Endothelial cell of umbilical vein (primary cell): ENCODE results near the gene GNG8. TPM values are rescaled to one million over a fixed set of nuclear protein-coding genes. Genes with fewer than 3 reads are reported as not detected.

ENCODE experiments used
- BruUV-seq: library from RNA; stranded (reverse); fragments of 400-500 nt; replicated peaks from 2 replicates; lab custom pipeline; 2021; lab: Mats Ljungman, UMichigan
- CTCF ChIA-PET: fragments of 300-600, 350-600 bp; sonication (Branson Sonifier 250); formaldehyde crosslinking; loops from one replicate; lab custom pipeline; 2021; ENCODE audit warnings: antibody characterized with exemption, inconsistent platforms; lab: Charles Lee
- POLR2A ChIA-PET: fragments of 300-600, 350-600 bp; sonication (Branson Sonifier 250); formaldehyde crosslinking; loops from one replicate; lab custom pipeline; 2021; ENCODE audit warnings: antibody characterized with exemption, inconsistent platforms; lab: Charles Lee
- DNase-seq: peaks from one replicate; pipeline ENCODE4 v3.0.0-alpha.2; 2011; ENCODE audit warnings: low read depth, low spot score
- FAIRE-seq: peaks from 2 replicates; lab custom pipeline; 2011; peaks lifted over from hg19 to GRCh38; lab: Jason Lieb, UNC
- H2AFZ ChIP-seq: 2 replicates; pipeline ENCODE4 v1.6.0; 2012; ENCODE audit warnings: low read depth, low read length, control low read depth, inconsistent platforms
- H3K27ac ChIP-seq: 2 replicates; pipeline ENCODE4 v1.5.1; 2011; ENCODE audit warnings: low read depth, mild to moderate bottlenecking, control low read depth, low read length, moderate library complexity; ENCODE audit not compliant: insufficient read depth
- H3K27me3 ChIP-seq, 2 experiments: 2 replicates each; pipeline versions ENCODE4 v1.6.0 to v1.6.1; 2011; ENCODE audit warnings: low read length in 2 of 2, mixed read lengths in 1 of 2; ENCODE audit not compliant: control insufficient read depth in 2 of 2, insufficient read depth in 2 of 2
- H3K36me3 ChIP-seq, 2 experiments: 2 replicates in 1 of 2; 3 replicates in 1 of 2; pipeline ENCODE4 v1.5.1; 2011; ENCODE audit warnings: low read length in 2 of 2, mild to moderate bottlenecking in 1 of 2, moderate library complexity in 1 of 2; ENCODE audit not compliant: control insufficient read depth in 2 of 2, insufficient read depth in 2 of 2; ENCODE audit errors: extremely low read depth in 1 of 2
- H3K4me1 ChIP-seq: 3 replicates; pipeline ENCODE4 v1.5.1; 2011; ENCODE audit warnings: mild to moderate bottlenecking, low read length; ENCODE audit not compliant: control insufficient read depth, insufficient read depth; ENCODE audit errors: extremely low read depth
- H3K4me2 ChIP-seq: 2 replicates; pipeline ENCODE4 v1.6.1; 2011; ENCODE audit warnings: low read length, control low read depth, mixed read lengths; ENCODE audit not compliant: insufficient read depth
- H3K4me3 ChIP-seq, 3 experiments: fragments of 200-600 bp in 1 of 3; sonication (generic), shearing (Covaris generic) in 1 of 3; replicated peaks in 1 of 3; 2 replicates each; pipeline ENCODE4 v1.5.1; 2011 to 2016; ENCODE audit warnings: control low read depth in 3 of 3, low read length in 3 of 3, mild to moderate bottlenecking in 2 of 3, inconsistent platforms in 1 of 3, low read depth in 1 of 3, moderate library complexity in 1 of 3; ENCODE audit not compliant: insufficient read depth in 1 of 3
- H3K79me2 ChIP-seq: 2 replicates; pipeline ENCODE4 v1.6.0; 2012; ENCODE audit warnings: low read length, inconsistent platforms; ENCODE audit not compliant: control insufficient read depth, insufficient read depth
- H3K9ac ChIP-seq: replicated peaks from 2 replicates; pipeline ENCODE3; 2011; ENCODE audit warnings: low read length, control low read depth; ENCODE audit not compliant: insufficient read depth; ENCODE audit errors: extremely low read depth
- H3K9me1 ChIP-seq: replicated peaks from 3 replicates; pipeline ENCODE4 v1.6.0; 2011; ENCODE audit warnings: mild to moderate bottlenecking, low read length; ENCODE audit not compliant: control insufficient read depth, insufficient read depth; ENCODE audit errors: extremely low read depth
- H3K9me3 ChIP-seq: replicated peaks from 2 replicates; pipeline ENCODE4 v1.5.1; 2012; ENCODE audit warnings: low read length, inconsistent platforms; ENCODE audit not compliant: control insufficient read depth, insufficient read depth
- H4K20me1 ChIP-seq: replicated peaks from 2 replicates; pipeline ENCODE3; 2011; ENCODE audit warnings: mild to moderate bottlenecking, low read length; ENCODE audit not compliant: control insufficient read depth, insufficient read depth; ENCODE audit errors: extremely low read depth
- CTCF ChIP-seq, 2 donors: IDR thresholded peaks; 1 replicate in 1 of 2; 2 replicates in 1 of 2; pipeline ENCODE4 v1.5.1; 2011; ENCODE audit warnings: low read length in 2 of 2, mild to moderate bottlenecking in 2 of 2, moderate library complexity in 2 of 2, control low read depth in 1 of 2, inconsistent platforms in 1 of 2, low read depth in 1 of 2; ENCODE audit not compliant: insufficient read depth in 1 of 2; ENCODE audit errors: extremely low read depth in 1 of 2
- EZH2 ChIP-seq: IDR thresholded peaks from 2 replicates; pipeline ENCODE4 v1.6.1; 2012; ENCODE audit warnings: borderline replicate concordance, low read depth, mild to moderate bottlenecking, moderate library complexity, low read length, inconsistent platforms; ENCODE audit not compliant: severe bottlenecking
- FOS ChIP-seq: IDR thresholded peaks from 2 replicates; pipeline ENCODE4 v1.6.1; 2011; ENCODE audit warnings: mild to moderate bottlenecking, low read length, moderate library complexity, borderline replicate concordance; ENCODE audit not compliant: insufficient read depth
- GATA2 ChIP-seq: IDR thresholded peaks from 2 replicates; pipeline ENCODE4 v1.7.0; 2011; ENCODE audit warnings: low read depth, mild to moderate bottlenecking, moderate library complexity, mixed read lengths, low read length; ENCODE audit not compliant: insufficient read length, insufficient read depth
- JUN ChIP-seq: IDR thresholded peaks from 2 replicates; pipeline ENCODE4 v1.6.1; 2011; ENCODE audit warnings: borderline replicate concordance, low read depth; ENCODE audit not compliant: insufficient read length, insufficient read depth
- MAX ChIP-seq: IDR thresholded peaks from 2 replicates; pipeline ENCODE4 v1.6.1; 2011; ENCODE audit not compliant: insufficient read depth, insufficient read length
- MYC ChIP-seq: IDR thresholded peaks from one replicate; pipeline ENCODE4 v1.6.1; 2011; ENCODE audit warnings: mild to moderate bottlenecking, low read depth, low read length
- POLR2A ChIP-seq: IDR thresholded peaks from 2 replicates; pipeline ENCODE4 v1.6.1; 2012; ENCODE audit warnings: low read depth, mild to moderate bottlenecking, control low read depth, low read length
- POLR2AphosphoS5 ChIP-seq: IDR thresholded peaks from 2 replicates; pipeline ENCODE4 v1.6.1; 2012; ENCODE audit warnings: low read depth, mild to moderate bottlenecking, control low read depth, low read length, moderate library complexity; ENCODE audit not compliant: insufficient read depth
- dilution Hi-C: fragments of 300-500 bp; cut with MboI; formaldehyde crosslinking; loops from one replicate; pipeline ENCODE4 v1.15.0; 2019; ENCODE audit warnings: low sequenced_read_pairs; ENCODE audit not compliant: extremely low pct_ligation_motif_present
- intact Hi-C: fragments of 100-400 bp; cut with micrococcal nuclease; formaldehyde crosslinking; loops from one replicate; pipeline ENCODE4 v1.10.0; 2022
- polyA plus RNA-seq, 4 experiments: library from polyadenylated mRNA; depleted of rRNA in 3 of 4; stranded (reverse) in 3 of 4; unstranded in 1 of 4; fragments of >200 nt; gene quantifications; 2 replicates each; pipeline versions ENCODE4 v1.2.1 to v1.2.3, GENCODE V29; 2011 to 2012; ENCODE audit warnings: missing spikeins in 1 of 4
- total RNA-seq: library from RNA; stranded (reverse); gene quantifications from 2 replicates; pipeline ENCODE4 v1.2.3, GENCODE V29; 2021

Gene GNG8
- total and polyA plus RNA-seq, 2 donors (not counting 3 experiments of a cell fraction or from before 2014, with no cell fraction given), result not detected

GRCh38 chr19:46630586-46631205, 5.3 kb downstream of the GNG8 start:
- BruUV-seq, result no TSS peak
- peaks cover 2% of the 10 kb centered on the region for H3K4me1 ChIP-seq
- no peaks in the 10 kb centered on the region for H4K20me1 ChIP-seq
- DNase-seq, result no peak
- no peaks in the 10 kb centered on the region for H3K9me3 ChIP-seq
- no peak for TF ChIP-seq MYC
- TF ChIP-seq FOS, result no peak
- no peak for TF ChIP-seq EZH2
- TF ChIP-seq MAX, result no peak
- TF ChIP-seq POLR2A, result no peak
- no peak for TF ChIP-seq GATA2
- no peak for TF ChIP-seq POLR2AphosphoS5
- TF ChIP-seq CTCF (IDR thresholded peaks at IDR 0.05; ENCODE audit: extremely low read depth in 1 of 2, insufficient read depth in 1 of 2, low read depth in 1 of 2, low read length in 2 of 2), result no peak
- no peak for TF ChIP-seq JUN
- ChIA-PET CTCF (interaction anchor here (1.5 to 5.1 kb wide), 4 partner anchors 13 to 31 kb away, joined by 4 to 39 read pairs (median 25); partner anchors contain the start of gene DACT3), POLR2A (no interaction called here)
- H3K4me3 ChIP-seq, result no peak overlapping the region
- no peak overlapping the region for H3K27ac ChIP-seq
- H2AFZ ChIP-seq, result no peak overlapping the region
- no peaks in the 10 kb centered on the region for H3K79me2 ChIP-seq
- peaks cover 0 to 4% of the 10 kb centered on the region in 2 experiments for H3K27me3 ChIP-seq
- intact Hi-C loops, result no loop called here
- FAIRE-seq, result no peak
- no peaks in the 10 kb centered on the region for H3K36me3 ChIP-seq
- H3K9me1 ChIP-seq, result no peaks in the 10 kb centered on the region
- no peak overlapping the region for H3K4me2 ChIP-seq
- H3K9ac ChIP-seq, result no peak overlapping the region
- dilution Hi-C loops, result no loop called here
